Measurements from ENCODE around the gene NAT14. TPM values are rescaled to one million over a fixed set of nuclear protein-coding genes. Genes with fewer than 3 reads are reported as not detected.
"Not testable (repeated sequence)": the region's sequence is repeated elsewhere in the genome, so short reads cannot be mapped to it uniquely, and the experiment has no call there.

NAT14 gene
- total RNA-seq, 3 donors from 2014 or later = 1.9 to 11.3 (median 10.8) TPM

DNA sequence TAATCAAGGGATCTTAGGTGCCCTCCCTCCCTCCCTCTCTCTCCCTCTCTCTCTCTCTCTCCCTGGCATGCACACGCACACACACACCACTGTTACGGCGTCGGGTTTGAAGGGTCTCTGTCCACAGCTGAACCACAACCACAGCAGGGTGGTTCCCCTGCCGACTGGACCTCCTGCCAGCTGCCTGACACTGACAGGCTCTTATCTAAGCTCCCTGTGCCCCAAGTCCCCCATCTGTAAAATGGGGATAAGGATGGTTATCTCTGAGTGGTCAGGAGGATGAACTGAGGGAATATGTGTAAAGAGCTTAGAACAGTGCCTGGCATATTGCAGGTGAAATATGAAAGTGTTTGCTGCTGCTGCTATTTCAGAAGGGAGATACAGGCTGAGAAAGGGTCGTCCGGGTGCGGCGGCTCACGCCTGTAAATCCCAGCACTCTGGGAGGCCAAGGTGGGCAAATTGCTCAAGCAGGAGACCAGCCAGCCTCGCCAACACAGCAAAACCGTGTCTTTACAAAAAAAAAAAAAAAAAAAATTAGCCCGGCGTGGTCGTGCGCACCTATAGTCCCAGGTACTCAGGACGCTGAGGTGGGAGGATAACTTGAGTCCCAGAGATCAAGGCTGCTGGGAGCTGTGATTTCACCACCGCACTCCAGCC lies 41.0 kb upstream of the NAT14 start:
- DNase-seq (ENCODE audit: low spot score in 2 of 2) = no peak
- Histone ChIP-seq H3K4me3 (no peak overlapping the region), H3K27me3 (peaks cover 19 to 64% of the 10 kb centered on the region in 2 donors), H3K27ac (no peak overlapping the region), H3K9me3 (no peaks in the 10 kb centered on the region), H3K36me3 (no peaks in the 10 kb centered on the region), H3K4me1 (no peaks in the 10 kb centered on the region)
- no peak for TF ChIP-seq POLR2AphosphoS5 (IDR thresholded peaks at IDR 0.05)
- TF ChIP-seq, protein P1, sequence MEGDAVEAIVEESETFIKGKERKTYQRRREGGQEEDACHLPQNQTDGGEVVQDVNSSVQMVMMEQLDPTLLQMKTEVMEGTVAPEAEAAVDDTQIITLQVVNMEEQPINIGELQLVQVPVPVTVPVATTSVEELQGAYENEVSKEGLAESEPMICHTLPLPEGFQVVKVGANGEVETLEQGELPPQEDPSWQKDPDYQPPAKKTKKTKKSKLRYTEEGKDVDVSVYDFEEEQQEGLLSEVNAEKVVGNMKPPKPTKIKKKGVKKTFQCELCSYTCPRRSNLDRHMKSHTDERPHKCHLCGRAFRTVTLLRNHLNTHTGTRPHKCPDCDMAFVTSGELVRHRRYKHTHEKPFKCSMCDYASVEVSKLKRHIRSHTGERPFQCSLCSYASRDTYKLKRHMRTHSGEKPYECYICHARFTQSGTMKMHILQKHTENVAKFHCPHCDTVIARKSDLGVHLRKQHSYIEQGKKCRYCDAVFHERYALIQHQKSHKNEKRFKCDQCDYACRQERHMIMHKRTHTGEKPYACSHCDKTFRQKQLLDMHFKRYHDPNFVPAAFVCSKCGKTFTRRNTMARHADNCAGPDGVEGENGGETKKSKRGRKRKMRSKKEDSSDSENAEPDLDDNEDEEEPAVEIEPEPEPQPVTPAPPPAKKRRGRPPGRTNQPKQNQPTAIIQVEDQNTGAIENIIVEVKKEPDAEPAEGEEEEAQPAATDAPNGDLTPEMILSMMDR (IDR thresholded peaks at IDR 0.05) = no peak
- TF ChIP-seq POLR2A (IDR thresholded peaks at IDR 0.05) = no peak
- intact Hi-C loops (cut with DNase I; ENCODE audit: low total_unique reads) = no loop called here

DNA sequence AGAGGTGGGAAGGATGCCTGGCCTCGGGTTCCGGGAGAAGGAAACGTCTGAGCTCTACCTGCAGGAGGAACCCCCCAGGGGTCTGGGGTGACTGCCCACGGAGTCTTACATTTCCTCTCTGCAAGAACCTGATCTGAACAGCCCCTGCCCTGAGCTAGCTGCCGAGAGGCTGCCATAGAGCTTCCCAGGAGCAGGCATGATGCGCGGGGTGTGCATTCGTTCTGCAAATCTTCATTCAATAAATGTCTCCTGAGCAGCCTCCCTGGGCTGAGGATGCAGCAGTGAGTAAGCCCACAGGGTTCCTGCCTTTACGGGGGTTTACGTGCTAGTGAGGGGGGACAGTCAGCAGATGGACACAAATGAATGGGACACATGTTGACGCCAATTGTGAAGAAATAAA lies 40.3 kb upstream of the NAT14 start:
- Histone ChIP-seq H3K9me3 (no peaks in the 10 kb centered on the region), H3K4me1 (no peaks in the 10 kb centered on the region), H3K4me3 (no peak overlapping the region), H3K27me3 (peaks cover 13 to 63% of the 10 kb centered on the region in 2 donors), H3K27ac (no peak overlapping the region), H3K36me3 (no peaks in the 10 kb centered on the region)
- DNase-seq (ENCODE audit: low spot score in 2 of 2) = no peak
- TF ChIP-seq POLR2AphosphoS5 (IDR thresholded peaks at IDR 0.05) = no peak
- TF ChIP-seq, protein P1 (IDR thresholded peaks at IDR 0.05) = no peak
- intact Hi-C loops (cut with DNase I; ENCODE audit: low total_unique reads) = no loop called here

- H3K9me3 ChIP-seq = no peaks in the 10 kb centered on the region
- no peak for DNase-seq (ENCODE audit: low spot score in 2 of 2)
- intact Hi-C loops (cut with DNase I; ENCODE audit: low total_unique reads) = no loop called here
- no peak overlapping the region for H3K4me3 ChIP-seq
- no peaks in the 10 kb centered on the region for H3K4me1 ChIP-seq
- peaks cover 10 to 54% of the 10 kb centered on the region in 2 donors for H3K27me3 ChIP-seq
- TF ChIP-seq, protein P1 (IDR thresholded peaks at IDR 0.05) = no peak
- TF ChIP-seq POLR2AphosphoS5 (IDR thresholded peaks at IDR 0.05) (no peak), POLR2A (IDR thresholded peaks at IDR 0.05) (no peak)
- no peak overlapping the region for H3K27ac ChIP-seq
- no peaks in the 10 kb centered on the region for H3K36me3 ChIP-seq
Observed at GRCh38 chr19:55446060-55446459, 38.9 kb upstream of the NAT14 start.

GRCh38 chr19:55447421-55448174 lies 37.4 kb upstream of the NAT14 start:
- H3K9me3 ChIP-seq = no peaks in the 10 kb centered on the region
- H3K27ac ChIP-seq = no peak overlapping the region
- DNase-seq (ENCODE audit: low spot score in 2 of 2) = no peak
- peaks cover 0 to 14% of the 10 kb centered on the region in 2 donors for H3K4me1 ChIP-seq
- intact Hi-C loops (cut with DNase I; ENCODE audit: low total_unique reads) = no loop called here
- peaks cover 14 to 57% of the 10 kb centered on the region in 2 donors for H3K27me3 ChIP-seq
- TF ChIP-seq, protein P1 (IDR thresholded peaks at IDR 0.05) = no peak
- no peak for TF ChIP-seq POLR2AphosphoS5 (IDR thresholded peaks at IDR 0.05)
- TF ChIP-seq POLR2A (IDR thresholded peaks at IDR 0.05) = no peak
- no peaks in the 10 kb centered on the region for H3K36me3 ChIP-seq
- H3K4me3 ChIP-seq = no peak overlapping the region

DNA sequence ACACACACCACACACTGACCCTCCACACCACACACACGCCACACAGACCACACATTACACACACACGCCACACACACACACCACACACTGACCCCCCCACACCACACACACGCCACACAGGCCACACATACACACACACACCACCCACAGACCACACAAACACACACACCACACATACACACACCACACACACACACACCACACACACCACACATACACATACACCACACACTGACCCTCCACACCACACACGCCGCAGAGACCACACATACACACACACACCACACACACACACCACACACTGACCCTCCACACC lies 36.9 kb upstream of the NAT14 start:
- H3K9me3 ChIP-seq; H3K36me3 ChIP-seq; H3K27ac ChIP-seq; DNase-seq (ENCODE audit: low spot score in 2 of 2); intact Hi-C loops (cut with DNase I; ENCODE audit: low total_unique reads); H3K4me3 ChIP-seq: not testable (repeated sequence)
- H3K4me1 ChIP-seq = peaks cover 0 to 15% of the 10 kb centered on the region in 2 donors
- peaks cover 14 to 54% of the 10 kb centered on the region in 2 donors for H3K27me3 ChIP-seq
